Ishikawa (cell line): ENCODE data around the gene ASXL1.

Experiments used
- CEBPB ChIP-seq: IDR thresholded peaks from 2 replicates; pipeline ENCODE4 v1.6.1; 2012
- EP300 ChIP-seq: IDR thresholded peaks from 2 replicates; pipeline ENCODE4 v1.6.1; 2012; ENCODE audit warnings: borderline replicate concordance
- MAX ChIP-seq: IDR thresholded peaks from 2 replicates; pipeline ENCODE4 v1.6.1; 2012
- NFIC ChIP-seq: IDR thresholded peaks from 2 replicates; pipeline ENCODE4 v1.6.1; 2012
- REST ChIP-seq: IDR thresholded peaks from 2 replicates; pipeline ENCODE4 v1.6.1; 2012; ENCODE audit warnings: low read depth, mild to moderate bottlenecking
- TAF1 ChIP-seq: IDR thresholded peaks from 2 replicates; pipeline ENCODE4 v1.6.1; 2012; ENCODE audit warnings: low read depth, mild to moderate bottlenecking
- TEAD4 ChIP-seq: IDR thresholded peaks from 2 replicates; pipeline ENCODE4 v1.6.1; 2012

GRCh38 chr20:32333988-32334885 is 23.9 kb upstream of the ASXL1 start:
- TF ChIP-seq TEAD4 (no peak), CEBPB (no peak), MAX (no peak), REST (no peak), NFIC (no peak), TAF1 (no peak), EP300 (no peak)
